Effector memory CD4-positive, alpha-beta T cell (primary cell): ENCODE data around the gene IL22RA2.

Source experiments
- DNase-seq, 3 donors: peaks; one replicate each; pipeline ENCODE4 v3.0.0-alpha.2; 2020
- H3K27ac ChIP-seq: 2 replicates; pipeline ENCODE4 v1.7.0; 2013; ENCODE audit warnings: mild to moderate bottlenecking, low read length, moderate library complexity; ENCODE audit not compliant: insufficient read depth, poor library complexity, severe bottlenecking
- H3K27me3 ChIP-seq: replicated peaks from 2 replicates; pipeline ENCODE4 v1.7.0; 2013; ENCODE audit warnings: mild to moderate bottlenecking, low read length; ENCODE audit not compliant: insufficient read depth, control insufficient read depth, poor library complexity, severe bottlenecking
- H3K36me3 ChIP-seq: 2 replicates; pipeline ENCODE4 v1.7.0; 2013; ENCODE audit warnings: mild to moderate bottlenecking, low read length, moderate library complexity; ENCODE audit not compliant: control insufficient read depth, insufficient read depth
- H3K4me1 ChIP-seq: 2 replicates; pipeline ENCODE4 v1.7.0; 2013; ENCODE audit warnings: low read length, mild to moderate bottlenecking; ENCODE audit not compliant: control insufficient read depth, insufficient read depth, poor library complexity, severe bottlenecking
- H3K4me3 ChIP-seq: 2 replicates; pipeline ENCODE4 v1.7.0; 2013; ENCODE audit warnings: low read length, low read depth, mild to moderate bottlenecking; ENCODE audit not compliant: insufficient read depth, poor library complexity, severe bottlenecking
- H3K9me3 ChIP-seq: 2 replicates; pipeline ENCODE4 v1.7.0; 2013; ENCODE audit warnings: mild to moderate bottlenecking, low read length, moderate library complexity; ENCODE audit not compliant: control insufficient read depth

IL22RA2 gene

GRCh38 chr6:137200288-137200687 is 26.8 kb upstream of the IL22RA2 start:
- Histone ChIP-seq H3K9me3 (no peaks in the 10 kb centered on the region), H3K4me3 (no peak overlapping the region), H3K27me3 (no peaks in the 10 kb centered on the region), H3K36me3 (peaks cover 45% of the 10 kb centered on the region), H3K4me1 (peaks cover 7% of the 10 kb centered on the region), H3K27ac (no peak overlapping the region)
- DNase-seq: no peak

- Histone ChIP-seq H3K36me3 (peaks cover 28% of the 10 kb centered on the region), H3K9me3 (no peaks in the 10 kb centered on the region), H3K27me3 (no peaks in the 10 kb centered on the region), H3K4me3 (no peak overlapping the region), H3K27ac (no peak overlapping the region), H3K4me1 (peaks cover 7% of the 10 kb centered on the region)
- DNase-seq: no peak
Observed at GRCh38 chr6:137197684-137198645, 24.5 kb upstream of the IL22RA2 start.

- H3K36me3 ChIP-seq: peaks cover 3% of the 10 kb centered on the region
Observed at GRCh38 chr6:137193256-137194070, 20.0 kb upstream of the IL22RA2 start.

GRCh38 chr6:137192821-137193220 is 19.4 kb upstream of the IL22RA2 start:
- Histone ChIP-seq H3K4me3 (no peak overlapping the region), H3K27ac (no peak overlapping the region), H3K36me3 (no peaks in the 10 kb centered on the region), H3K9me3 (no peaks in the 10 kb centered on the region), H3K4me1 (peaks cover 7% of the 10 kb centered on the region), H3K27me3 (no peaks in the 10 kb centered on the region)
- DNase-seq: no peak

More at GRCh38 chr6:137193256-137194070, 20.0 kb upstream of the IL22RA2 start:
- Histone ChIP-seq H3K4me1 (peaks cover 7% of the 10 kb centered on the region), H3K27me3 (no peaks in the 10 kb centered on the region), H3K9me3 (no peaks in the 10 kb centered on the region), H3K4me3 (no peak overlapping the region), H3K27ac (no peak overlapping the region)
- no peak for DNase-seq

GRCh38 chr6:137191670-137192069 is 18.2 kb upstream of the IL22RA2 start:
- no peak for DNase-seq
- Histone ChIP-seq H3K4me3 (no peak overlapping the region), H3K27me3 (no peaks in the 10 kb centered on the region), H3K4me1 (peaks cover 7% of the 10 kb centered on the region), H3K9me3 (no peaks in the 10 kb centered on the region), H3K27ac (no peak overlapping the region), H3K36me3 (no peaks in the 10 kb centered on the region)

- no peak for DNase-seq
- H3K4me1 ChIP-seq: peaks cover 7% of the 10 kb centered on the region
- H3K36me3 ChIP-seq: no peaks in the 10 kb centered on the region
- H3K4me3 ChIP-seq: no peak overlapping the region
- H3K9me3 ChIP-seq: no peaks in the 10 kb centered on the region
- H3K27ac ChIP-seq: no peak overlapping the region
- no peaks in the 10 kb centered on the region for H3K27me3 ChIP-seq
Observed at GRCh38 chr6:137191236-137191635, 17.8 kb upstream of the IL22RA2 start.

- Histone ChIP-seq H3K4me1 (peaks cover 2% of the 10 kb centered on the region), H3K27ac (no peak overlapping the region), H3K36me3 (no peaks in the 10 kb centered on the region), H3K4me3 (no peak overlapping the region), H3K27me3 (no peaks in the 10 kb centered on the region), H3K9me3 (no peaks in the 10 kb centered on the region)
- DNase-seq: no peak
Observed at GRCh38 chr6:137190583-137191094, 17.2 kb upstream of the IL22RA2 start.

GRCh38 chr6:137188855-137189254 is 15.4 kb upstream of the IL22RA2 start:
- H3K36me3 ChIP-seq: no peaks in the 10 kb centered on the region
- no peak overlapping the region for H3K4me3 ChIP-seq
- DNase-seq: no peak
- no peaks in the 10 kb centered on the region for H3K4me1 ChIP-seq
- H3K9me3 ChIP-seq: no peaks in the 10 kb centered on the region
- no peak overlapping the region for H3K27ac ChIP-seq
- no peaks in the 10 kb centered on the region for H3K27me3 ChIP-seq

GRCh38 chr6:137185290-137185689 is 11.8 kb upstream of the IL22RA2 start:
- no peak for DNase-seq
- Histone ChIP-seq H3K36me3 (no peaks in the 10 kb centered on the region), H3K9me3 (no peaks in the 10 kb centered on the region), H3K4me3 (no peak overlapping the region), H3K27me3 (no peaks in the 10 kb centered on the region), H3K27ac (no peak overlapping the region), H3K4me1 (no peaks in the 10 kb centered on the region)
